ENCODE data around the gene HSPA4.

Gene HSPA4

DNA sequence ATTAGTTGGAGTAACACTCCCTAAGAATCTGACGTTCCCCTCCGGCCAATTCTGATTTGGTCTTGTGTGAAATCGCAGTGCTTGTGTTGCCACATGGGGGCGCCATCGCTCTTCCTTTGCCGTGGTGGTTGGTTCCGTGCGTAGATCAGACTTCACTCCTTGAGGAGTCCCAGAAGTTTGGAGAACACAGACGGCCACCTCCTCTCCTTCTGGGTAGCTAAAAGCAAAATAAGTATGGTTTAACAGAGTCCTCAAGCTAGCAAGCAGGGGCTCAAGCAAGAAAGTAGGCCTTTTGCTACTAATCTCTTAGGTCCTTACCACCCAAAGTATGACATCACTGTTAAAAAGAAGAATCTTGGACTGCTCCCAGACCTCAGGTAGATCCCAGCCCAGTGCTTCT, 59.5 kb downstream of the HSPA4 start:
- TF ChIP-seq, protein P1, sequence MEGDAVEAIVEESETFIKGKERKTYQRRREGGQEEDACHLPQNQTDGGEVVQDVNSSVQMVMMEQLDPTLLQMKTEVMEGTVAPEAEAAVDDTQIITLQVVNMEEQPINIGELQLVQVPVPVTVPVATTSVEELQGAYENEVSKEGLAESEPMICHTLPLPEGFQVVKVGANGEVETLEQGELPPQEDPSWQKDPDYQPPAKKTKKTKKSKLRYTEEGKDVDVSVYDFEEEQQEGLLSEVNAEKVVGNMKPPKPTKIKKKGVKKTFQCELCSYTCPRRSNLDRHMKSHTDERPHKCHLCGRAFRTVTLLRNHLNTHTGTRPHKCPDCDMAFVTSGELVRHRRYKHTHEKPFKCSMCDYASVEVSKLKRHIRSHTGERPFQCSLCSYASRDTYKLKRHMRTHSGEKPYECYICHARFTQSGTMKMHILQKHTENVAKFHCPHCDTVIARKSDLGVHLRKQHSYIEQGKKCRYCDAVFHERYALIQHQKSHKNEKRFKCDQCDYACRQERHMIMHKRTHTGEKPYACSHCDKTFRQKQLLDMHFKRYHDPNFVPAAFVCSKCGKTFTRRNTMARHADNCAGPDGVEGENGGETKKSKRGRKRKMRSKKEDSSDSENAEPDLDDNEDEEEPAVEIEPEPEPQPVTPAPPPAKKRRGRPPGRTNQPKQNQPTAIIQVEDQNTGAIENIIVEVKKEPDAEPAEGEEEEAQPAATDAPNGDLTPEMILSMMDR (IDR thresholded peaks at IDR 0.05; ENCODE audit: low read length, missing control alignments): peak; percentile 93
- no peak overlapping the region for H3K4me3 ChIP-seq (replicated peaks; ENCODE audit: low read depth, low read length)
- DNase-seq (ENCODE audit: low read depth): peak; percentile 90

DNA sequence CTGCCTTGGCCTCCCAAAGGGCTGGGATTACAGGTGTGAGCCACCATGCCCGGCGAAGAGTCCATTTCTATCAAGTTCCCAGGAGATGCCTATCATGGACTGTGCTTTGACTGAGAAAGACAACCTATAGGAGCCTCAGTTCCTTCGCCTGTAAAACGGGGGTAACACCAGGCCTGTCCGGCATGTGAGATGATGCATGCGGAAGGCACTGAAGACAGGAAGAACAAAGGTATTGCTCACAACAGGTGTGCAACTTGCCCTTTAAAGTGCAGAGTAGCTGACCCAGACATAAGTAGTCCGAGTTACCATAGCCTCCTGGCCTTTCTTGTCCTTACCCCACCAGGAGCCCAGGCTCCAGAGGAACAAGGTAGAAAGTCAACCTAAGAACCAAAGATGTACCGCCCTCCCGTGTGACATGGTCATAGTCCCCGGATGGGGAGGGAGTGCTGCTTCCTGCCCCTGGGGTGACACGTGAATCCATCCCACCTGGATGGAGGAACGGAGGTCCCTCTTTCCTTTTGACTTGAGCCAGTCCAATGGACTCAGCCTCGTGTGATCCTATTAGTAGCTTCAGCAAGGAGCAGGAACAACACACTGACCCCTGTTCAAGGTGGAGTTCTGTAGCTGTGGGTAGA, 60.3 kb downstream of the HSPA4 start:
- no peak for DNase-seq (ENCODE audit: low read depth)
- TF ChIP-seq, protein P1 (IDR thresholded peaks at IDR 0.05; ENCODE audit: low read length, missing control alignments): no peak
- H3K4me3 ChIP-seq (replicated peaks; ENCODE audit: low read depth, low read length): no peak overlapping the region

DNA sequence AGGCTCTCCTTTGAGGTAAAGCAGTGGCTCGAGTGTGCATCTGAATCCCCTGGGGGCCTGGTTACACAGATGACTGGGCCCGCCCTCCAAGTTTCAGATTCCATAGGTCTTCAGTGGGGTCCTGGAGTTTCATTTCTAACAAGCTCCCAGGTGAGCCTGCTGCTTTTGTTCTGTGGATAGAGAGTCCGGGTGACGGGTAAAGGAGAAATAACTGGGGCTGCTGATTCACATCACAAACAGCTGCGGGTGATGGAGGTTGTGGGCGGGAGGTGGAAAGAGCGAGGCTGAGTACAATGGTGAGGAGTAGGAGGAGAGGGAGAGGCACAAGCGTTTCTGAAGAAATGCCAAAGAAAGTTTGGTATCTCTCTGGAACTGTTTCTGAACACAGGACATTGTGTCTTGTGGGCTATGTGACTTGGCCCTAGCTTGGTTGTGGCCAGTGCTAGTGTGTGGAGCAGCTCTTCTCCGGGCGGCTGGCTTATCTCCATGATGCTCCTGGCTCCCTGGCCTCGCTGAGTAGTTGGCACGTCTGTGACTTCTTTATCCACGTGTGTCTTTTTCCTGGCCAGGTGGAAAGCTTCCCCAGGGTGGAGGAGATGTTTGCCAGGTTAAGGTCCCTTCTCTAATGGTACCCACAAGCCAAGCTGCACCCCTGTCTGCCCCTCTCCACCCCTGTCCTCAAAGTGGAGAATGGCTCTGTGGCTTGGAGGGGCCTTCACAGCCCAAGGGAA, 61.7 kb downstream of the HSPA4 start:
- TF ChIP-seq, protein P1 (IDR thresholded peaks at IDR 0.05; ENCODE audit: low read length, missing control alignments): no peak
- peak; percentile 66 for DNase-seq (ENCODE audit: low read depth)
- H3K4me3 ChIP-seq (replicated peaks; ENCODE audit: low read depth, low read length): no peak overlapping the region

DNA sequence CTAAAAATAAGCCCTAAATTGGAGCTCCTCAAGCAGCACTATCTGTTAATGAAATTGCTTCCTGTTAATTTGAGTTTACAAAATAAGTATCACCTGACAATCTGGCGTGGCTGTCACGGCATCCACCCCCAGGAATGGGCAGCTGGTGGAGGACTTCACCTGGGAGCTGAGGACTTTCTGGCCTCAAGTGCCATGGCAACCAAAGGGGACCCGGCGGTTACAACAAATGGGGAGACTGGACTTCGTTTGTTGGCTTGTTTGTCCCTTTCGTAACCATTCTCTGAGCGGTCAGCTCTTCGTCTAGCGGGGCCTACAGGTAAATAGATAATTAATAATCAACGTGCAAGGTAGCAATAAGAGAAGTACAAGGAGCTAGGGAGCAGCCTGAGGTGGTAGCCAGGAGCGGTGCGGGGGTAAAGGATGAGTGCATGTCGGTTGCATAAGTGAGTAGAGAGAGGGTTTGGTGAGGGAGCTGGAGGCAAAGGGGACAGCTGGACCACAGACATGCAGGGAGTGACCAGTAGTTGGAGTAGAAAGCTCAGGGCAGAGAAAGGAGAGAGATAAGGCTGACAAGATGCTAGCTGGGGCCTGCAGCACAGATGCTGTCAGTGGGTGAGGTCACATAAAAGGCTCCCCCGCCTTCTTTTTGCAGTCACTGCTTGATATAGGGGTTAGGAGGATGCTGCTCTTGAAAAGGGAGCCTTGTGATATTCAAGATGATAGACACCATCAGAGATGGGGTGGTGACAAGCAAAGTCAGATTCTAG, 62.5 kb downstream of the HSPA4 start:
- TF ChIP-seq, protein P1 (IDR thresholded peaks at IDR 0.05; ENCODE audit: low read length, missing control alignments): no peak
- no peak overlapping the region for H3K4me3 ChIP-seq (replicated peaks; ENCODE audit: low read depth, low read length)
- DNase-seq (ENCODE audit: low read depth): no peak

DNA sequence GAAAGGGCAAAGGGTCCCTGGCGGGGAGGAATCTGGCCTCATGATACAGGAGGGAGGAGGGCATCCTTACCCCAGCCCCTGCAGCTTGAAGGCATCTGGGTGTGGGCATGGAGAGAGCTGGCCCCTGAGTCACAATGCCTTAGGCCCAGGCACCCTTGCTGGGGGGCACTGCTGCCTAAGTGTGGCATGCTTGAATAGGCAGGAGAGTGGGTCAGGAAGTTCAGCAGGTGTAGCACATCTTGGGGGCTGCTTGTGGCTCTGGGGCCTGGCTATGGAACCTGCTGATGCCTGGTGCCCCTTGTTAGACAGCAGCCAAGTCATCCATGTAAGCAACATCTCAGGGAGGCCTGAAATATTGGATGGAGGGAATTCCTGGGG, 63.1 kb downstream of the HSPA4 start:
- TF ChIP-seq, protein P1 (IDR thresholded peaks at IDR 0.05; ENCODE audit: low read length, missing control alignments): no peak
- H3K4me3 ChIP-seq (replicated peaks; ENCODE audit: low read depth, low read length): no peak overlapping the region
- no peak for DNase-seq (ENCODE audit: low read depth)

DNA sequence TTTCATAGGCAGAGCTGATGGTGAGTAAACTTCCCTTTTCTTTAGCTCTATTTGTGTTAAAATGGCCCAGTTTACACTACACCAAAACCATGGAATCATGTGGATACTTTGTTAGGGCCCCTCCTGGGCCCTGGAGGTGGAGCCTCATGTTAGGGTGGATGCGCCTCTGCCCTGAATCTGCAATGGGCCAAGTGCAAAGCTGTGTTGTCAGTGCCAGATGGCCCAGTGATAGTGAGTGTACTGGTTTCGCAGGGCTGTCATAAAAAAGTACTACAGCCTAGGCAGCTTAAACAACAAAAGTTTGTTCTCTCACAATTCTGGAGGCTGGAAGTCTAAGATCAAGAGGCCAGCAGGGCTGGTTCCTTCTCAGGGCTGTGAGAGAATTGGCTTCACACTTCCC, 64.8 kb downstream of the HSPA4 start:
- no peak for DNase-seq (ENCODE audit: low read depth)
- no peak overlapping the region for H3K4me3 ChIP-seq (replicated peaks; ENCODE audit: low read depth, low read length)
- TF ChIP-seq, protein P1 (IDR thresholded peaks at IDR 0.05; ENCODE audit: low read length, missing control alignments): no peak

Data from fibroblast of pulmonary artery (primary cell).